ENCODE data around the gene PPFIA1. TPM values are rescaled to one million over a fixed set of nuclear protein-coding genes. Genes with fewer than 3 reads are reported as not detected.

Gene PPFIA1
- total RNA-seq, 2 donors from 2014 or later, result 47.8 to 82.9 TPM

DNA sequence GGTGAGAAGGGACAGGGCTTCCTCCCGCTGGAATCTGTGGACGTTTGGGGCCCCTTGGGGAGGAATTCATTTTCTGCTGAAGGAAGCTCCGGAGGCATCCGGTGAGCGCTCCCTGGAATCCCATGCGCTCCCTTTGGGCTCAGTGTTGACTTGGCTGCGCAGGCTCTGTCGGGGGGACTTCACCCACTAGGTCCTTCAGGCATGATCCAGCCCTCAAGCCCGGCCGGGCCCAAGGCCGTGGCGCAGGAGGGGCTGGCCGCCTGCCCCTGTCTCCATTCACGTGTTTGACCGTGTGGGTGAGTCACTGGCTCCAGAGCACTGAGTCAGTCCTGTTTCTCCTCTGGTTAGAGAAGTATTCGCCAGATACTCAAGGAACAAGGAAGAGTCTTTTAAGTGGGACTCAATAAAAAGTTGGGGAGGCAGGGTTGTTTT lies 129.2 kb downstream of the PPFIA1 start:
- H3K4me1 ChIP-seq (ENCODE audit: control insufficient read depth in 1 of 2, low read depth in 2 of 2), result peaks cover 22 to 43% of the 10 kb centered on the region in 2 donors
- H3K27ac ChIP-seq, result peak overlapping the region; percentile 86 to 90
- TF ChIP-seq, protein P1, sequence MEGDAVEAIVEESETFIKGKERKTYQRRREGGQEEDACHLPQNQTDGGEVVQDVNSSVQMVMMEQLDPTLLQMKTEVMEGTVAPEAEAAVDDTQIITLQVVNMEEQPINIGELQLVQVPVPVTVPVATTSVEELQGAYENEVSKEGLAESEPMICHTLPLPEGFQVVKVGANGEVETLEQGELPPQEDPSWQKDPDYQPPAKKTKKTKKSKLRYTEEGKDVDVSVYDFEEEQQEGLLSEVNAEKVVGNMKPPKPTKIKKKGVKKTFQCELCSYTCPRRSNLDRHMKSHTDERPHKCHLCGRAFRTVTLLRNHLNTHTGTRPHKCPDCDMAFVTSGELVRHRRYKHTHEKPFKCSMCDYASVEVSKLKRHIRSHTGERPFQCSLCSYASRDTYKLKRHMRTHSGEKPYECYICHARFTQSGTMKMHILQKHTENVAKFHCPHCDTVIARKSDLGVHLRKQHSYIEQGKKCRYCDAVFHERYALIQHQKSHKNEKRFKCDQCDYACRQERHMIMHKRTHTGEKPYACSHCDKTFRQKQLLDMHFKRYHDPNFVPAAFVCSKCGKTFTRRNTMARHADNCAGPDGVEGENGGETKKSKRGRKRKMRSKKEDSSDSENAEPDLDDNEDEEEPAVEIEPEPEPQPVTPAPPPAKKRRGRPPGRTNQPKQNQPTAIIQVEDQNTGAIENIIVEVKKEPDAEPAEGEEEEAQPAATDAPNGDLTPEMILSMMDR (IDR thresholded peaks at IDR 0.05), result no peak
- ATAC-seq (ENCODE audit: insufficient number of reproducible peaks, low FRiP score, low read depth), result peak; percentile 81
- peak overlapping the region; percentile 97 for H3K4me3 ChIP-seq
- H3K9me3 ChIP-seq, result no peaks in the 10 kb centered on the region
- no peaks in the 10 kb centered on the region for H3K36me3 ChIP-seq
- peak; percentile 79 for DNase-seq (ENCODE audit: low spot score)
- no peaks in the 10 kb centered on the region for H3K27me3 ChIP-seq (replicated peaks; ENCODE audit: insufficient read depth)

DNA sequence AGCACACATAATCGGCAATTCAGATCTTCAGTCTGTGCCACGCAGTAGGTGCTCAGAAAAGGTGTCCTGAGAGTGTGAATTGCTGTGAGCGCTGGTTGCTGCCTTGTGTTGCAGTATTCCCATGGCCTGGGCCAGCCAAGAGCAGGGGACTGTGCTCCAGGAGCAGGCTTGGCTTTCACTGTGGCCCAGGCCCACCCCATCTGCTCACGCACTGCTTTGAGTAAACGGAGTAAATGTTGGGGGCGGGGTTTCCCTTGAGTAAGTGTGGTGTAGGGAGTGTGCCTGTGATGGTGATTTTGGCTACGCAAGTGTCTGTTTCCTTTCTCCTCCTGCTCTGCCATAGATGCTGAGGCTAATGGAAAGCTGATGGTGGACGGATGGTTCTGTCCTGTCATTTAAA lies 130.2 kb downstream of the PPFIA1 start:
- H3K9me3 ChIP-seq, result no peaks in the 10 kb centered on the region
- ATAC-seq (ENCODE audit: insufficient number of reproducible peaks, low FRiP score, low read depth) (no peak), DNase-seq (ENCODE audit: low spot score) (no peak)
- TF ChIP-seq, protein P1 (IDR thresholded peaks at IDR 0.05), result no peak
- H3K27ac ChIP-seq, result peak overlapping the region; percentile 86 to 90
- peaks cover 22 to 43% of the 10 kb centered on the region in 2 donors for H3K4me1 ChIP-seq (ENCODE audit: control insufficient read depth in 1 of 2, low read depth in 2 of 2)
- H3K27me3 ChIP-seq (replicated peaks; ENCODE audit: insufficient read depth), result no peaks in the 10 kb centered on the region
- peaks cover 2% of the 10 kb centered on the region for H3K36me3 ChIP-seq
- peak overlapping the region; percentile 97 for H3K4me3 ChIP-seq

DNA sequence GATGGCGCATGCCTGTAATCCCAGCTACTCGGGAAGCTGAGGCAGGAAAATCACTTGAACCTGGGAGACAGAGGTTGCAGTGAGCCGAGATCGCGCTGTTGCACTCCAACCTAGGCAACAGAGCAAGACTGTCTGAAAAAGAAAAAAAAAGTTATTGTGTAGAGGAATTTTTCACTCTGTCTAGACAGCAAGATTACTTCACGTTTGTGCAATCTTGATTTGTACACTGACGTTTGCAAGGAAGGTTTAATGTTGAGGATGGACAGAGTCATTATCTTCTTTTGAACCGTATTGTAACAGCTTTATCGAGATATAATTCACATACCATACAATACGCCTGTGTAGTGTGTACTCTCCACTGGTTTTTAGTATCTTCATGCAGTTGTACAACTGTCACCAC lies 131.5 kb downstream of the PPFIA1 start:
- H3K4me1 ChIP-seq (ENCODE audit: control insufficient read depth in 1 of 2, low read depth in 2 of 2), result peaks cover 22 to 42% of the 10 kb centered on the region in 2 donors
- H3K27ac ChIP-seq, result no peak overlapping the region
- no peaks in the 10 kb centered on the region for H3K9me3 ChIP-seq
- ATAC-seq (ENCODE audit: insufficient number of reproducible peaks, low FRiP score, low read depth) (no peak), DNase-seq (ENCODE audit: low spot score) (no peak)
- no peak overlapping the region for H3K4me3 ChIP-seq
- TF ChIP-seq, protein P1 (IDR thresholded peaks at IDR 0.05), result no peak
- H3K36me3 ChIP-seq, result peaks cover 12% of the 10 kb centered on the region
- no peaks in the 10 kb centered on the region for H3K27me3 ChIP-seq (replicated peaks; ENCODE audit: insufficient read depth)

DNA sequence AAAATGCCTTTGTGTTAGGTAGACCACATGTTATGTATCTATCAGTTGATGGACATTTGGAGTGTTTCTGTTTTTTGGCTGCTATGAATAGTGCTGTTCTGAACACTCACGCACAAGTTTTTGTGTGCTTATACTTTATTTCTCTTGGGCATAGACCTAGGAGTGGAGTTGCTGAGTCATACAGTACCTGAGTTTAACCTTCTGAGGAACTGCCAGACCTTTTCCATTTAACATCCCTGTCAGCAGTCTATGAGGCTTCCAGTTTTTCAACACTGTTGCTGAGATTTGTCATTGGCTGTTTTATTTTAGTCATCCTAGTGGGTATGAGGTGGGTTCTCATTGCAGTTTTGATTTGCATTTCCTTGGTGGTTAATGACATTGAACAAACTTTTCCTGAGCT lies 132.2 kb downstream of the PPFIA1 start:
- peaks cover 19% of the 10 kb centered on the region for H3K36me3 ChIP-seq
- H3K4me1 ChIP-seq (ENCODE audit: control insufficient read depth in 1 of 2, low read depth in 2 of 2), result peaks cover 17 to 36% of the 10 kb centered on the region in 2 donors
- no peaks in the 10 kb centered on the region for H3K9me3 ChIP-seq
- DNase-seq (ENCODE audit: low spot score) (no peak), ATAC-seq (ENCODE audit: insufficient number of reproducible peaks, low FRiP score, low read depth) (no peak)
- TF ChIP-seq, protein P1 (IDR thresholded peaks at IDR 0.05), result no peak
- H3K4me3 ChIP-seq, result no peak overlapping the region
- no peak overlapping the region for H3K27ac ChIP-seq
- no peaks in the 10 kb centered on the region for H3K27me3 ChIP-seq (replicated peaks; ENCODE audit: insufficient read depth)

DNA sequence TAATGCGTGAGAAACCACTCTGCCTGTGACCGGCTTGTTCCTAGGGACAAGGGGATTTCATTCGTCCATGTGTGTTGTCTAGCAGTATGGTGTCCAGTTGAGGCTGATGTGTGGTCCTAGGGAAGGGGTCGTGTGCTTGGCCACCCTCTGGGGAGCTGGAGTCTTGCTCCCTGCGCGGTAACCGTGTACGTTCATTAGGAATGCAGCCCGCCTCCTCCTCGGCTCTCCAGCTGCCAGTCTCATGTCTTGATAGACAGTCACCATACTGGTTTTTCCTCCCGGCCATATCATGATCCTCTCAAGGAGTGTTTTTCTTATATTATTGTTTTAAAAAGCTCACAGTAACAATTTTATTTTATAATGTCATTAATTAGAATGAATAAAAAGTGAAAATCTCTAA lies 133.8 kb downstream of the PPFIA1 start:
- Histone ChIP-seq H3K9me3 (no peaks in the 10 kb centered on the region), H3K36me3 (peaks cover 32% of the 10 kb centered on the region), H3K27me3 (replicated peaks; ENCODE audit: insufficient read depth) (no peaks in the 10 kb centered on the region), H3K4me3 (no peak overlapping the region), H3K4me1 (ENCODE audit: control insufficient read depth in 1 of 2, low read depth in 2 of 2) (peaks cover 14 to 32% of the 10 kb centered on the region in 2 donors), H3K27ac (no peak overlapping the region)
- ATAC-seq (ENCODE audit: insufficient number of reproducible peaks, low FRiP score, low read depth) (no peak), DNase-seq (ENCODE audit: low spot score) (no peak)
- TF ChIP-seq, protein P1 (IDR thresholded peaks at IDR 0.05), result no peak

All from thoracic aorta (tissue), 2 donors.